Activated T-helper 17 cell treated with anti-CD3 and anti-CD28 coated beads, Interleukin-2, amount 50 U/mL, for 72 hours (primary cell): Measurements from ENCODE around the gene CBR1. TPM values are rescaled to one million over a fixed set of nuclear protein-coding genes. Genes with fewer than 3 reads are reported as not detected.
A peak's percentile ranks its signal among the peaks of the same experiment; 100 is the strongest.
"Not testable (repeated sequence)": the region's sequence is repeated elsewhere in the genome, so short reads cannot be mapped to it uniquely, and the experiment has no call there.

ENCODE experiments used
- ATAC-seq: fragments of 150-1000 bp; cut with Tn5 transposase; replicated peaks from 2 replicates; pipeline ENCODE4 v1.10.0; 2021; ENCODE audit warnings: mild to moderate bottlenecking, moderate library complexity
- H3K27ac Mint-ChIP-seq: one replicate; pipeline ENCODE4 v1.8.0; 2022; ENCODE audit warnings: mixed read lengths
- H3K27me3 Mint-ChIP-seq: one replicate; pipeline ENCODE4 v1.8.0; 2022; ENCODE audit warnings: mixed read lengths
- H3K36me3 Mint-ChIP-seq: one replicate; pipeline ENCODE4 v1.8.0; 2022; ENCODE audit warnings: low read depth, mild to moderate bottlenecking, mixed read lengths
- H3K4me1 Mint-ChIP-seq: one replicate; pipeline ENCODE4 v1.8.0; 2022; ENCODE audit warnings: mixed read lengths
- H3K4me3 Mint-ChIP-seq: one replicate; pipeline ENCODE4 v1.8.0; 2022; ENCODE audit warnings: mild to moderate bottlenecking, mixed read lengths
- H3K9me3 Mint-ChIP-seq: one replicate; pipeline ENCODE4 v1.8.0; 2022; ENCODE audit warnings: mixed read lengths
- total RNA-seq, 2 donors: library from RNA; stranded (reverse); gene quantifications; one replicate each; pipeline ENCODE4 v1.2.3, GENCODE V29; 2022

The CBR1 gene
- total RNA-seq, 2 donors from 2014 or later = 21.8 to 63.9 TPM

- ATAC-seq = no peak
- Mint-ChIP-seq H3K9me3 (no peaks in the 10 kb centered on the region), H3K27me3 (no peaks in the 10 kb centered on the region), H3K4me3 (no peak overlapping the region), H3K27ac (no peak overlapping the region), H3K4me1 (peaks cover 5% of the 10 kb centered on the region), H3K36me3 (peaks cover 14% of the 10 kb centered on the region)
Measured at GRCh38 chr21:36063375-36064084, 6.3 kb upstream of the CBR1 start.

DNA sequence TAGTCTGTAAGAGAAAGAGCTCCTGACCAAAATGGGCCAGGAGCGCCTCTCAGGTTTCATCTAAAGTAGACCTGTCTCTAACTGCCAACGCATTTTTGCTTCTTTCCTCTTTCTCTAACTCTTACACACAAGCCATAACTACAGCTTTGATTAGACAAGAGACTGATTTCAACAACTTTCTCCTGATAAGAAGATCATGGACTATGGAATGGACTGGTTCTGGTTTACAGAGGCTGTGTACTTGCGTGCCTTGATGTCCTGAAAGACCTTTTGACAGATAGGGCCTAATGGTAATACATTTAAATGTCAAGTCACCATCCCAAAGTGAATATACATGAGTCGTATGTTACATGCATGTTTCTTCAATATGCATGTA is 5.8 kb upstream of the CBR1 start:
- H3K4me1 Mint-ChIP-seq = peaks cover 7% of the 10 kb centered on the region
- no peak overlapping the region for H3K27ac Mint-ChIP-seq
- no peaks in the 10 kb centered on the region for H3K9me3 Mint-ChIP-seq
- H3K36me3 Mint-ChIP-seq = peaks cover 9% of the 10 kb centered on the region
- ATAC-seq = no peak
- no peak overlapping the region for H3K4me3 Mint-ChIP-seq
- no peaks in the 10 kb centered on the region for H3K27me3 Mint-ChIP-seq

- Mint-ChIP-seq H3K36me3 (peaks cover 5% of the 10 kb centered on the region), H3K27me3 (no peaks in the 10 kb centered on the region), H3K4me3 (peak overlapping the region; percentile 12), H3K27ac (peak overlapping the region; percentile 64), H3K9me3 (no peaks in the 10 kb centered on the region), H3K4me1 (peaks cover 11% of the 10 kb centered on the region)
- ATAC-seq = peak; percentile 46
Measured at GRCh38 chr21:36065497-36066036, 4.3 kb upstream of the CBR1 start.

- Mint-ChIP-seq H3K9me3 (no peaks in the 10 kb centered on the region), H3K4me3 (peak overlapping the region; percentile 65), H3K36me3 (peaks cover 23% of the 10 kb centered on the region), H3K4me1 (peaks cover 21% of the 10 kb centered on the region), H3K27ac (no peak overlapping the region), H3K27me3 (no peaks in the 10 kb centered on the region)
- ATAC-seq = no peak
Measured at GRCh38 chr21:36068748-36069398, 951 bp upstream of the CBR1 start.

DNA sequence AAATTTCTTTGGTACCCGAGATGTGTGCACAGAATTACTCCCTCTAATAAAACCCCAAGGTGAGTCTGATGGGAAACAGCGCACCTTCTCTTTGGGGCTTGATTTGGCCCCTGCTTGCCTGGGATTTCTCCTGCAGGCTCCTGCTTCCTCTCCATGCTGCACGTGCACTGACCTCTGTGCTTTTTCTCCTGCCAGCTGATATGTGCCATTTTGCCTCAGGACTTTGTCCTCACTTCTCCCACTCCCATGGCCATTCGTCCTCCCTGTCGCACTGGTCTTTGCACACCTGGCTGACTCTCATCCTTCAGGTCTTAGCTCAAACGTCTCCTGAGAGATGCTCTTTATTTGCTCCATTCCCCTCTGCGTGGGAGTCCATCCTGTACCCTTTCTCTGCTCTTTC is 1.2 kb downstream of the CBR1 start:
- H3K4me1 Mint-ChIP-seq = peaks cover 22% of the 10 kb centered on the region

GRCh38 chr21:36072453-36073162 is 2.8 kb downstream of the CBR1 start:
- Mint-ChIP-seq H3K27me3 (no peaks in the 10 kb centered on the region), H3K36me3 (peaks cover 23% of the 10 kb centered on the region), H3K4me3 (peak overlapping the region; percentile 65), H3K27ac (no peak overlapping the region), H3K4me1 (peaks cover 31% of the 10 kb centered on the region), H3K9me3 (no peaks in the 10 kb centered on the region)
- ATAC-seq = no peak

More for the DNA sequence above, 1.2 kb downstream of the CBR1 start:
- Mint-ChIP-seq H3K27me3 (no peaks in the 10 kb centered on the region), H3K27ac (no peak overlapping the region), H3K9me3 (no peaks in the 10 kb centered on the region), H3K36me3 (peaks cover 23% of the 10 kb centered on the region), H3K4me3 (peak overlapping the region; percentile 65)
- ATAC-seq = no peak

DNA sequence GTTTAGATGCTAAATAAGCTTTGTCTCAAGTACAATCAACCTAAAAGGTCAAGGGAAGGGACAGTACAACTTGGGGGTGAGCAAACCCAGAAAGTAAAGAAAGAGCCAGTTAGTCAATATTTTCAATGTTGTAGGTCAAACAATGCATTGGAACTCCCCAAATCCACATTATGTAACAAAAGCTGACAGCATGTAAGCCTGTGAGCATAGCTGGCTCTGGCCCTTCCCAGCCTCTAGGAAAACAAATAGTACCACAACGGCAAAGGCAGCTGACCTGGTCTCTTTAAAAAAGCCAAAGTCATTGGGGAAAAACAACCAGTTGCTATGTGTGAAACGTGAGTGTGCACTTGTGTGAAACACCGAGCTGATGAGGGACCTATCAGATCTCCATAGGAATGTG is 3.4 kb downstream of the CBR1 start:
- peaks cover 31% of the 10 kb centered on the region for H3K4me1 Mint-ChIP-seq

DNA sequence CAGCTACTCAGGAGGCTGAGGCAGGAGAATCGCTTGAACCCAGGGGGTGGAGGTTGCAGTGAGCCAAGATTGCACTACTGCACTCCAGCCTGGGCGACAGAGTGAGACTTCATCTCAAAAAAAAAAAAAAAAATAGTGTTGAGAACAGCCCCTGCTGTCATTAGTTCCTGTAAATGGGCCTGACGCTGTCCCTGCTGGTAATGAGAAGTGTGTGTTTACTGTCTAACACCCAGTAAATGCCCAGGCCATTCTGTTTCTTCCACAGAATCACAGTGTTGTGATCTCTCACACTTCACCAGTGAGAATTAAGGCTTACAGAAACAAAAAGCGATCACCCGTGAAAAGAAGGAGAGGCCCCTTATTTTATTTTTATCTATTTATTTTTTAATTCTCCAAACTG is 4.1 kb downstream of the CBR1 start:
- not testable (repeated sequence) for ATAC-seq, H3K4me3 Mint-ChIP-seq, H3K9me3 Mint-ChIP-seq

More for the DNA sequence above, 3.4 kb downstream of the CBR1 start:
- Mint-ChIP-seq H3K9me3 (no peaks in the 10 kb centered on the region), H3K36me3 (peaks cover 23% of the 10 kb centered on the region), H3K27me3 (no peaks in the 10 kb centered on the region), H3K4me3 (no peak overlapping the region), H3K27ac (no peak overlapping the region)
- no peak for ATAC-seq

GRCh38 chr21:36075171-36075570 is 5.3 kb downstream of the CBR1 start:
- peaks cover 23% of the 10 kb centered on the region for H3K36me3 Mint-ChIP-seq
- no peak overlapping the region for H3K4me3 Mint-ChIP-seq
- H3K4me1 Mint-ChIP-seq = peaks cover 31% of the 10 kb centered on the region
- no peaks in the 10 kb centered on the region for H3K27me3 Mint-ChIP-seq
- H3K27ac Mint-ChIP-seq = peak overlapping the region; percentile 68
- H3K9me3 Mint-ChIP-seq = no peaks in the 10 kb centered on the region
- no peak for ATAC-seq

More for the DNA sequence above, 4.1 kb downstream of the CBR1 start:
- H3K4me1 Mint-ChIP-seq = peaks cover 30% of the 10 kb centered on the region
- H3K36me3 Mint-ChIP-seq = peaks cover 23% of the 10 kb centered on the region
- H3K27ac Mint-ChIP-seq, H3K27me3 Mint-ChIP-seq: not testable (repeated sequence)

- H3K27ac Mint-ChIP-seq = peak overlapping the region; percentile 68
- peaks cover 16% of the 10 kb centered on the region for H3K36me3 Mint-ChIP-seq
- no peaks in the 10 kb centered on the region for H3K9me3 Mint-ChIP-seq
- no peak for ATAC-seq
- H3K27me3 Mint-ChIP-seq = no peaks in the 10 kb centered on the region
- peaks cover 26% of the 10 kb centered on the region for H3K4me1 Mint-ChIP-seq
- no peak overlapping the region for H3K4me3 Mint-ChIP-seq
Measured at GRCh38 chr21:36075953-36076352, 6.1 kb downstream of the CBR1 start.

GRCh38 chr21:36076878-36077655 is 7.2 kb downstream of the CBR1 start:
- H3K36me3 Mint-ChIP-seq = peaks cover 5% of the 10 kb centered on the region
- H3K4me3 Mint-ChIP-seq = no peak overlapping the region
- H3K4me1 Mint-ChIP-seq = peaks cover 20% of the 10 kb centered on the region
- H3K9me3 Mint-ChIP-seq = no peaks in the 10 kb centered on the region
- ATAC-seq = no peak
- H3K27me3 Mint-ChIP-seq = no peaks in the 10 kb centered on the region
- H3K27ac Mint-ChIP-seq = peak overlapping the region; percentile 23

- Mint-ChIP-seq H3K27ac (no peak overlapping the region), H3K4me1 (peaks cover 20% of the 10 kb centered on the region)
Measured at GRCh38 chr21:36077758-36078157, 7.9 kb downstream of the CBR1 start.

DNA sequence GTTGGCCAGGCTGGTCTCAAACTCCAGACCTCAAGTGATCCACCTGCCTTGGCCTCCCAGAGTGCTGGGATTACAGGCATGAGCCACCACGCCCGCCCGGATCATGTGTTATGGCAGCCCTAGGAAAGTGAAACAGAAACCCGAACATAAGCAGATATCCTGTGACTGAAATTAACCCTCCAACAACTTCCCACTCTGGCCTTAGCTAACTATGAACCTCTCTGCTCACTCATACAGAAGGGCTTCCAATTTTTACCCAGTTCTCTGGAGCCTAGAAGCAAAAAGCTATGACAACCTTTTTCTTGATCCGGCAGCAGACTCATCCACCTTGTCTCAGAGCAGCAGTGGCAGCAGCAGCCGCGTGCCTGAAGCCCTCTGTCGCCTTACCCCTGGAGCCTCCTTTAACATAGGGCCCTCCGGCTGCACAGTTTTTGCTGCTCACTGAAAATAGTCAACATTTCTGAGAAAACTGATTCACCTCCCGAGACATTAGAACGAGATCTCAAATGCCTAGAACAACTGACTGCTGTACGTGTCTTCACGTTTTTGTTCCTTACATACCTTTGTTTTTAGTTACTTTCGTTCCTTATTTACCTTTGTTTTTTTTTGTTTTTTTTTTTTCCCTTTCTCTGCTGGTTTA is 9.3 kb downstream of the CBR1 start:
- peak; percentile 88 for ATAC-seq
- no peaks in the 10 kb centered on the region for H3K27me3 Mint-ChIP-seq
- peak overlapping the region; percentile 43 for H3K4me3 Mint-ChIP-seq
- peak overlapping the region; percentile 21 for H3K27ac Mint-ChIP-seq
- H3K36me3 Mint-ChIP-seq = no peaks in the 10 kb centered on the region
- peaks cover 20% of the 10 kb centered on the region for H3K4me1 Mint-ChIP-seq
- no peaks in the 10 kb centered on the region for H3K9me3 Mint-ChIP-seq

More at GRCh38 chr21:36077758-36078157, 7.9 kb downstream of the CBR1 start:
- no peak overlapping the region for H3K4me3 Mint-ChIP-seq
- no peaks in the 10 kb centered on the region for H3K36me3 Mint-ChIP-seq
- H3K27me3 Mint-ChIP-seq = no peaks in the 10 kb centered on the region
- no peaks in the 10 kb centered on the region for H3K9me3 Mint-ChIP-seq
- no peak for ATAC-seq
